Stimulated activated CD8-positive, alpha-beta memory T cell treated with anti-CD3 and anti-CD28 coated beads, Interleukin-15, amount 100 ng/mL, for 1 hour (primary cell): ENCODE data around the gene DISP2.

Experiments used
- DNase-seq: peaks from one replicate; pipeline ENCODE4 v3.0.0-alpha.2; 2020; ENCODE audit warnings: low read depth

The DISP2 gene

DNA sequence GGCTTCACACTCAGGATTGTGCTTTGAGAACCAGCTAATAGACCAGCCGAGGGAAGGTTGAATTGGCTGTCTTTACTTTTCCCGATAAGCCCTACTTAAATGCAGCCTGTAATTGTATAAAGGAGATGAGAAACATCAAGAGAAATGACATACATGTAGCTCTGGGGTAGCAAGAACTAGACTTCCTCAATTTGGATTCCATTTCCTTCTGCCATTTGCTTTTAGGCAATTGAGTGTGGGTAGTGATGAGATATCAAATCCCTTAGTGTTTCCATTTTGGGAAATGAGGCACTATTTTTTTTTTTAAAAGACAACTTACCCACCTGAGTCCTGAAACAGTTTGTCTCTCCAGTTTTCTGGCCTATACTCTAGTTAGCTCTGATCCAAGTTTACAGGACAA, 32.3 kb upstream of the DISP2 start:
- DNase-seq, result no peak

GRCh38 chr15:40327457-40327856, 30.6 kb upstream of the DISP2 start:
- no peak for DNase-seq

- no peak for DNase-seq
Observed at GRCh38 chr15:40328176-40328575, 29.8 kb upstream of the DISP2 start.

DNA sequence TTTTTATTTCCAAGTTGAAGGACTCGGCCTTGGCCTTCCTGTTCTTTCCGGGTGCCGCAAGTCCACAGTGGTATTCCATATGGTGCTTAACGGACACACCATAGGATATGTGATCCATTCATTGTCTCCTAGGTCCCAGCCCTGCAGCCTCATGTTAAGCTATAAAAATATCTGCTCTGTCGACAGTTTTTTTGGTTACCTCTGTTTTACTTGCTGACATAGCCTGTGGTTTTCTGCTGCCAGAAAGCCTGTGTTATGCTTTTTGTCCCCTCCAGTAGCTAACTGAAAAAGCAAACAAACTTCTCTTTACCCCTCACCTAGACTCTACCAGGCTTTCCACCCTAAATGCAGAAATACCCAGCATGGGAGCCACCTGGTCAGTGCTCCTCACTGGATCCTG, 29.3 kb upstream of the DISP2 start:
- no peak for DNase-seq

- DNase-seq, result no peak
Observed at GRCh38 chr15:40329804-40330203, 28.2 kb upstream of the DISP2 start.

- no peak for DNase-seq
Observed at GRCh38 chr15:40330368-40330836, 27.6 kb upstream of the DISP2 start.

- no peak for DNase-seq
Observed at GRCh38 chr15:40331026-40331425, 27.0 kb upstream of the DISP2 start.

GRCh38 chr15:40331637-40332036, 26.4 kb upstream of the DISP2 start:
- no peak for DNase-seq

DNA sequence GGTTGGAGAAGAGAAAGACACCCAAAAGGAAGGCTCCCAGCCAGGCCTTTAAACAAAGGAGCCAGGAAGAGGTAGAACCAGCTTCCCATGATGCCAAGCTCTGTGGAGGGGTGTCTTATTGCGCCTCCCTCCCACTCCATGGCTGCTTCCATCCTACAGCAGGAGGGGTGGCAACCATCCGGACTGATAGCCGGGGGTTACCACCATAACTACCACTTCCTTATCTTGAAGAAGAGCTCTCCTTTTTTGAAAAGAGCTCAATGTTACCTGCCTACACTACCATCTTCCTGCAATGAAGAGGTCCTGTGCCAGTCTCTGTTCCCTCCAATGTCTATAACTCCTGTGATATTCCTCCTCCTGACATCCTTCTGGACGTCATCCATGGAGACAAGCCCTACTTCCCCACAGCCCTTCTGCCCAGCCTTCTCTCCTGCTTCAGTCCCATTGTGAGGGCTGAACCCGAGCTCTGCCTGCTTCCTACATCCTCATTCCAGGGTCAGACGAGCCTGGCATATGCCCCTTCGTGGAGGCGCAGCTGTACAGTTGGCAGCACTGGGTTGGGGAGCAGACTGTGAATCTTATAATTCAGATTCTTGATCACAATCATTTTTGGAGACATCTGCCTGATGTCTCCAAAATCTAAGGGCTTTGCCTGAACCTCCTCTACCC, 25.8 kb upstream of the DISP2 start:
- no peak for DNase-seq

GRCh38 chr15:40333922-40334492, 24.0 kb upstream of the DISP2 start:
- DNase-seq, result no peak

- no peak for DNase-seq
Observed at GRCh38 chr15:40334541-40334940, 23.5 kb upstream of the DISP2 start.

DNA sequence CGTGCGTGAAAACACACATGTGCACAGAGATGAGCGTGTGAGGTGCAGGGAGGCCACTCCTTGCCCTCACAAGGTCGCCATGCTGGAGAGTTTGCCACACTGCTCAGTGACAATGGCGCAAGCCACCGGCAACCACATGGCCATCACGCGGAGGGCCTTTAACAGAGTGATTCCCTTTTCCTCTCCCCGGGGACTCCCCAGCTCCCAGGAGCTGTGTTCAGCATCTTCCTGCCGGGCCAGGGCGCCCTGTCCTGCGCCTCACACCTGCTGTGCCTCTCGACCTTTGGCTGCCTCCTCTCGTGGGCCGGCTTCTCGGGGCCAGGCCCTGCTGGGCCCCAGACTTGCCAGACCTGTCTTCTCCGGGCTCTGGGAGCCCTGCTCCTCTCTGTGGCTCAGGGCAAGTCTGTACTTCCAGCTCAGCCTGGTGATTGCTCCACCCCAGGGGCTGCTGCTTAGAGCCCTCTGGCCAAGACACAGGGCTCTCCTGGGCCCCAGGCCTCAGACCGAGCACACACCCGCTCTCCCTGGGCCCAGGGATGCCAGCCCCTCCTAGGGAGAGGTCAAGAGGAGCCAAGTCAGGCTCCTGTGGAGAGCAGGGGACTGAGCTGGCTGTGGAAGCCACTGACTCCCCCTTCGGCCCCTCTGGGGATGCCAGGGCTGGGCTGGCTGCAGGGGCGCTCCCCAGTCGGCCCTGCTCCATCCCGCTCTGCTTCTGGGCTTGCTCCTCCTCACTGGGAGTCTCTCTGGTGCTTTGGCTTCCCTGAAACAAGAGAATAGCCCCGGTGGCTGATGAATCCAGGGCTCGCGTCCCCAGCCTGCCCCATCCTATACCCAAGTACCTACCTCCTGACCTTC, 22.9 kb upstream of the DISP2 start:
- DNase-seq, result no peak

GRCh38 chr15:40335938-40336743, 21.9 kb upstream of the DISP2 start:
- DNase-seq, result no peak

GRCh38 chr15:40336744-40337122, 21.3 kb upstream of the DISP2 start:
- DNase-seq, result no peak

DNA sequence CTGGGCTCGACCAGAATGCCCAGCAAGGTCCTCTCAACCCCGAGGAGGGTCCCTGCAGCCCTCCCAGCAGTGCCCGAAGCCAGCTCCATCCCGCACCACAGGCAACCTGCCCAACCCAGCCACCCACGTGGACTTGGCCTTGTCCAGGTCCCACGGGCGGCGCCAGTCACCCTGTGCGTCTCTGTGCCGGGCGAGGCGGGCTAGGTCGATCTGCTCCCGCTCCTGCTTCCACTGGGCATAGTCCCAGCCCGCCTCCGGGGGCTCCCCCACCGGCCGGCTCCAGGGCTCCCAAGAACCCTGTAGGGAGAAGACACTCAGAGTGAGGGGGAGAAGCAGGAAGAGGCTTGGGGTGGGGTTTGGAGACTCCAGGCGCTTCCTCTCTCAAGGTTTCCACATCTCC, 20.4 kb upstream of the DISP2 start:
- no peak for DNase-seq

DNA sequence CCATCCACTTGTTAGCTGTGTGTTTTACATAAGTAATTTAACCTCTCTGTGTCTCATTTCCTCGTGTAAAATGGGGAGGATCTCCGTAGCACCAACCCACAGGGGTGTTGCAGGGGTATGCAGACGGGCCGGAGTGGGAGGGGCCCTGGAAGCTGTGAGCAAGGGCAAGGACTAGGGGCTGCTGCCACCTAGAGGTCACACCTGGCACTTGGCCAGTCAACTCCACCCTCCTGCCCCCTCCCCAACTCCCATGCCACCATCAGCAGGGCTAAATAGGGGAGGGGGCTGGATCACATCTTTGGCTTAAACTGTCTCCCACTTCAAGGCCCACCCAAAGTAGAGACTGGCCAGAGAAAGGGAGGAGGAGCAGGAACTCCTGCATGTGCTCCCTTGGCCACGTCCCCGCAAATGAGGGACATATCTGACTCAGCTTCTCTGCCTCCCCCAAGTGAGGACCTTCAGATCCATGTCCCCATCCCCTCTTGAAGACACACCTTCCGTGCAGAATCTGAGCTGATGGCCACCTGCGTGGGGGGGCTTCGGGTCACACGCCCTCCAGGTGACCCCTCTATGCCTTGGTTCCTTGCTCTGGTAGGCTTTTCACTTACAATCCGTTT, 19.9 kb upstream of the DISP2 start:
- DNase-seq, result peak; percentile 54

GRCh38 chr15:40338921-40339620, 18.9 kb upstream of the DISP2 start:
- DNase-seq, result no peak

GRCh38 chr15:40339621-40339945, 18.4 kb upstream of the DISP2 start:
- no peak for DNase-seq

DNA sequence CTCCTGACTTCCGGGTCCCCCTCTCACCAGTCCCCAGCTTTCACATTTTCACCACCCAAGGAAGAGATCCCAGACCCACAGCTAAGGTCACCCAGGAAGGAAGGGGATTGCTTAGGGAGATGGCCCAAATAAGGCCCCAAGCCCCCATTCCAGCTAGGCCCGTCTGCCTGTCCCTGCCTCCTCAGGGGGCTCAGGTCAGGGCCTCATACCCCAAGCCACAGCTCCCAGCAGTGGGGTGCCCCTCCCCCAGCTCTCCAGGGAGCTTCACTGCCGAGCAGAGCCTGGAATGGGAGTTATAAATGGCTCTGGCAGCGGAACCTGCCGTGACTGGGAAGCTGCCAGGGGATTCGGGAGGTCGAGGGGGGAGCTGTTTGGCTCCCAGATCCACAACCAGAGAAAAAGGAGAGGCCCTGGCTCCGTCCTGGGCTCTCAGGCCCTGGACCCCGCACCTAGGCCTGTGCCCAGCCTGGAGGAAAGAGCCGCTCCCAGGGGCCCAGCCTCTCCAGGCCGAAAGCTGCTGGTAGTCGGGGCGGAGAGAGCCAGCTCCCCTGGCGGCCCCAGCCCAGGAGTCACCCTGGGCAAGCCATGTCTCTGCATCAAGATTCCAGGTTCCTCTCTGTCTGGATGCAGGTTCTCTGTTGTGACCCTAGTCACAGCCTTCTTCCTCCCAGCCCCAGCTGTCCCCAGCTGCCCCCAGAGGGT, 17.8 kb upstream of the DISP2 start:
- no peak for DNase-seq

DNA sequence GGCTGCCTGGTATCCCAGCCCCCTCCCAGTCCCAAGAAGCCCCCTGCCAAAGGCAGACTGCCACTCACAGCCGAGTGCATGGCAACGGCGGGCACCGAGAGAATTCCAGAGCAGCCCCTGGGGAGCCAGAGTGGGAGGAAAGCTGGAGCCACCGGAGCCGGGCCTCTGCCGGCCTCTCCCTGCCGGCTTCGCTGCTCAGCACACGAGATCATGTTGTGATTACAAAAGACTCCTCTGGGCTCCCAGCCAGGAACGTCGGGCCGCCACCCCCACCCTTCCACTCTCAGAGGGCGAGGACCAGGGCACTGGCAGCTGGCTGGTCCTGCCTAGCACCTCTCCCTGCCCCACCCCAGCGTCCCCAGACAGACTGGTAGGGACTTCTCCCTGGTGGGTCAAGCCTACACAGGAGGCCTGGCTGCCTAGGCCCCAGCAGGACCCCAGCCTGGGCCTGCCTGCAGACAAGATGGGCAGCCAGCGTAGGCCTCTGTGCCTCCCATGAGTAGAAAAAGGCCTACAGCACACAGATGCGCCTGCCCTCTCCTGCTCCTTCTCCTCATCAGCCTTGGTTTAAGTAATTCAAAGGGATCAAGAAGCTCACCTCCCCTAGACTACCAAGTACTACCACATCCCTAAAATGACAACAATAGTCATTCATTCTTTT, 17.1 kb upstream of the DISP2 start, which contains the start of gene CCDC9B:
Gene CCDC9B, minus strand, starts transcription at position 200 of the 661 bp plus-strand sequence. Its CDS starts 120 bp downstream, at position 80.
- DNase-seq, result no peak
